ENCODE results near the gene LCT. TPM values are rescaled to one million over a fixed set of nuclear protein-coding genes. Genes with fewer than 3 reads are reported as not detected.

LCT gene
- total and polyA plus RNA-seq, 2 donors from 2014 or later: 0.19 TPM; not detected in 1

GRCh38 chr2:135762530-135762929 is 74.5 kb downstream of the LCT start:
- DNase-seq (no peak), FAIRE-seq (no peak)
- intact Hi-C loops (cut with DNase I): no loop called here
- H3K27ac ChIP-seq (ENCODE audit: low read depth in 2 of 2, low read length in 2 of 2): no peak overlapping the region
- no peaks in the 10 kb centered on the region for H3K27me3 ChIP-seq (ENCODE audit: control insufficient read depth, insufficient read depth, low read length)
- no peaks in the 10 kb centered on the region for H3K4me1 ChIP-seq (ENCODE audit: control insufficient read depth in 2 of 3, insufficient read depth in 2 of 3, low read depth in 1 of 3, low read length in 3 of 3)
- H3K4me3 ChIP-seq (ENCODE audit: low read length in 3 of 3): no peak overlapping the region
- no peak overlapping the region for H3K9ac ChIP-seq (ENCODE audit: low read length in 3 of 3)
- H3K36me3 ChIP-seq (ENCODE audit: control insufficient read depth in 2 of 3, insufficient read depth in 3 of 3, low read length in 3 of 3): peaks cover 8 to 29% (median 24%) of the 10 kb centered on the region in 3 donors
- TF ChIP-seq CTCF (IDR thresholded peaks at IDR 0.05; ENCODE audit: borderline replicate concordance, extremely low read depth, insufficient read depth): no peak
- peaks cover 0 to 1% (median 0%) of the 10 kb centered on the region in 3 donors for H3K9me3 ChIP-seq (ENCODE audit: control insufficient read depth in 2 of 3, insufficient read depth in 1 of 3, low read length in 3 of 3)

GRCh38 chr2:135762022-135762421 is 75.0 kb downstream of the LCT start:
- FAIRE-seq (no peak), DNase-seq (no peak)
- no peaks in the 10 kb centered on the region for H3K4me1 ChIP-seq (ENCODE audit: control insufficient read depth in 2 of 3, insufficient read depth in 2 of 3, low read depth in 1 of 3, low read length in 3 of 3)
- H3K36me3 ChIP-seq (ENCODE audit: control insufficient read depth in 2 of 3, insufficient read depth in 3 of 3, low read length in 3 of 3): peaks cover 11 to 31% (median 20%) of the 10 kb centered on the region in 3 donors
- H3K27ac ChIP-seq (ENCODE audit: low read depth in 2 of 2, low read length in 2 of 2): no peak overlapping the region
- peaks cover 0 to 4% (median 3%) of the 10 kb centered on the region in 3 donors for H3K9me3 ChIP-seq (ENCODE audit: control insufficient read depth in 2 of 3, insufficient read depth in 1 of 3, low read length in 3 of 3)
- H3K4me3 ChIP-seq (ENCODE audit: low read length in 3 of 3): no peak overlapping the region
- H3K27me3 ChIP-seq (ENCODE audit: control insufficient read depth, insufficient read depth, low read length): no peaks in the 10 kb centered on the region
- H3K9ac ChIP-seq (ENCODE audit: low read length in 3 of 3): no peak overlapping the region
- intact Hi-C loops (cut with DNase I): no loop called here
- no peak for TF ChIP-seq CTCF (IDR thresholded peaks at IDR 0.05; ENCODE audit: borderline replicate concordance, extremely low read depth, insufficient read depth)

- no peak for DNase-seq
- intact Hi-C loops (cut with DNase I): no loop called here
- H3K36me3 ChIP-seq (ENCODE audit: control insufficient read depth in 2 of 3, insufficient read depth in 3 of 3, low read length in 3 of 3): peaks cover 17 to 37% (median 25%) of the 10 kb centered on the region in 3 donors
These were observed 80.3 kb downstream of the LCT start for GRCh38 chr2:135756692-135757091.

More at GRCh38 chr2:135756692-135757091, 80.3 kb downstream of the LCT start:
- Histone ChIP-seq H3K9me3 (ENCODE audit: control insufficient read depth in 2 of 3, insufficient read depth in 1 of 3, low read length in 3 of 3) (peaks cover 0 to 11% (median 5%) of the 10 kb centered on the region in 3 donors), H3K9ac (ENCODE audit: low read length in 3 of 3) (no peak overlapping the region), H3K4me3 (ENCODE audit: low read length in 3 of 3) (no peak overlapping the region), H3K27me3 (ENCODE audit: control insufficient read depth, insufficient read depth, low read length) (no peaks in the 10 kb centered on the region), H3K27ac (ENCODE audit: low read depth in 2 of 2, low read length in 2 of 2) (no peak overlapping the region), H3K4me1 (ENCODE audit: control insufficient read depth in 2 of 3, insufficient read depth in 2 of 3, low read depth in 1 of 3, low read length in 3 of 3) (no peaks in the 10 kb centered on the region)
- FAIRE-seq: no peak
- no peak for TF ChIP-seq CTCF (IDR thresholded peaks at IDR 0.05; ENCODE audit: borderline replicate concordance, extremely low read depth, insufficient read depth)

Data from kidney (tissue), 14 donors.